ENCODE measurements around the gene NUDT17. TPM values are rescaled to one million over a fixed set of nuclear protein-coding genes. Genes with fewer than 3 reads are reported as not detected.

NUDT17 gene
- polyA plus RNA-seq, 1 experiment: 3.3 TPM

- H3K27ac ChIP-seq (ENCODE audit: low read depth, low read length): no peak overlapping the region
- DNase-seq (ENCODE audit: low read depth, low spot score): no peak
- H3K9me3 ChIP-seq (ENCODE audit: control insufficient read depth, insufficient read depth, low read length): no peaks in the 10 kb centered on the region
- CTCF ChIA-PET: interaction anchor here (6.5 kb wide), 1 partner anchor 14 kb away, joined by 57 read pairs; no protein-coding TSS in a partner anchor
- no peak for TF ChIP-seq CTCF (IDR thresholded peaks at IDR 0.05; ENCODE audit: low read depth, low read length)
- POLR2A ChIA-PET: no interaction called here
- no peak overlapping the region for H3K4me3 ChIP-seq (ENCODE audit: low read depth, low read length)
- peaks cover 8% of the 10 kb centered on the region for H3K27me3 ChIP-seq (ENCODE audit: control insufficient read depth, insufficient read depth, low read length)
Measured at GRCh38 chr1:145877923-145878486, 32.6 kb downstream of the NUDT17 start.

- POLR2A ChIA-PET: interaction anchor here (0.9 to 1.7 kb wide), 2 partner anchors 13 to 19 kb away, joined by 4 to 6 read pairs; partner anchors contain the start of gene PIAS3
- CTCF ChIA-PET: interaction anchor here (0.5 to 6.5 kb wide), 5 partner anchors 13 to 33 kb away, joined by 3 to 57 read pairs (median 4); partner anchors contain the start of genes ITGA10 and NUDT17
- Histone ChIP-seq H3K4me3 (ENCODE audit: low read depth, low read length) (no peak overlapping the region), H3K27ac (ENCODE audit: low read depth, low read length) (no peak overlapping the region), H3K27me3 (ENCODE audit: control insufficient read depth, insufficient read depth, low read length) (peaks cover 8% of the 10 kb centered on the region), H3K9me3 (ENCODE audit: control insufficient read depth, insufficient read depth, low read length) (no peaks in the 10 kb centered on the region)
- no peak for TF ChIP-seq CTCF (IDR thresholded peaks at IDR 0.05; ENCODE audit: low read depth, low read length)
- DNase-seq (ENCODE audit: low read depth, low spot score): no peak
Measured at GRCh38 chr1:145878724-145879123, 33.3 kb downstream of the NUDT17 start.

GRCh38 chr1:145879775-145880174, 34.3 kb downstream of the NUDT17 start:
- TF ChIP-seq CTCF (IDR thresholded peaks at IDR 0.05; ENCODE audit: low read depth, low read length): no peak
- Histone ChIP-seq H3K4me3 (ENCODE audit: low read depth, low read length) (no peak overlapping the region), H3K27me3 (ENCODE audit: control insufficient read depth, insufficient read depth, low read length) (peaks cover 8% of the 10 kb centered on the region), H3K9me3 (ENCODE audit: control insufficient read depth, insufficient read depth, low read length) (no peaks in the 10 kb centered on the region), H3K27ac (ENCODE audit: low read depth, low read length) (no peak overlapping the region)
- ChIA-PET CTCF (interaction anchor here (1.5 to 6.5 kb wide), 3 partner anchors 8 to 30 kb away, joined by 3 to 57 read pairs (median 7); partner anchors contain the start of gene ITGA10), POLR2A (interaction anchor here (0.6 to 1.7 kb wide), 2 partner anchors 20 to 34 kb away, joined by 3 to 6 read pairs; partner anchors contain the start of genes NUDT17 and PIAS3)
- no peak for DNase-seq (ENCODE audit: low read depth, low spot score)

GRCh38 chr1:145884675-145885074, 39.2 kb downstream of the NUDT17 start:
- no peak for DNase-seq (ENCODE audit: low read depth, low spot score)
- no peak for TF ChIP-seq CTCF (IDR thresholded peaks at IDR 0.05; ENCODE audit: low read depth, low read length)
- Histone ChIP-seq H3K27me3 (ENCODE audit: control insufficient read depth, insufficient read depth, low read length) (no peaks in the 10 kb centered on the region), H3K27ac (ENCODE audit: low read depth, low read length) (no peak overlapping the region), H3K4me3 (ENCODE audit: low read depth, low read length) (no peak overlapping the region), H3K9me3 (ENCODE audit: control insufficient read depth, insufficient read depth, low read length) (no peaks in the 10 kb centered on the region)
- ChIA-PET POLR2A (interaction anchor here (0.7 to 2.4 kb wide), 2 partner anchors 25 to 132 kb away, joined by 3 to 10 read pairs; partner anchors contain the start of gene PIAS3), CTCF (interaction anchor here (0.9 to 1.5 kb wide), 2 partner anchors 25 to 39 kb away, joined by 3 to 5 read pairs; partner anchors contain the start of genes ITGA10 and NUDT17)

- no peak for DNase-seq (ENCODE audit: low read depth, low spot score)
- H3K4me3 ChIP-seq (ENCODE audit: low read depth, low read length): peak within 1 kb of the TSS; percentile 73
- no peak for TF ChIP-seq CTCF (IDR thresholded peaks at IDR 0.05; ENCODE audit: low read depth, low read length)
- no peaks in the 10 kb centered on the region for H3K27me3 ChIP-seq (ENCODE audit: control insufficient read depth, insufficient read depth, low read length)
- POLR2A ChIA-PET: interaction anchor here (0.9 to 2.4 kb wide), 3 partner anchors 26 to 152 kb away, joined by 3 to 10 read pairs (median 4); partner anchors contain the start of genes PEX11B and PIAS3
- no peaks in the 10 kb centered on the region for H3K9me3 ChIP-seq (ENCODE audit: control insufficient read depth, insufficient read depth, low read length)
- no peak within 1 kb of the TSS for H3K27ac ChIP-seq (ENCODE audit: low read depth, low read length)
- CTCF ChIA-PET: interaction anchor here (0.9 kb wide), 1 partner anchor 41 kb away, joined by 3 read pairs; the partner anchor contains the start of gene NUDT17
Measured at GRCh38 chr1:145885738-145886287, 40.4 kb downstream of the NUDT17 start, which contains the start of gene ANKRD35. Gene ANKRD35 (minus strand): TSS chr1:145885866. CDS start chr1:145885758, 108 bp downstream.

All from AG04450 (cell line).